DMS79 treated with DMSO at 0.1 percent for 48 hours (cell line): ENCODE measurements around the gene PTPRB.

Experiments
- DNase-seq: peaks from one replicate; lab custom pipeline; 2025; lab: John Stamatoyannopoulos, UW

The PTPRB gene

DNA sequence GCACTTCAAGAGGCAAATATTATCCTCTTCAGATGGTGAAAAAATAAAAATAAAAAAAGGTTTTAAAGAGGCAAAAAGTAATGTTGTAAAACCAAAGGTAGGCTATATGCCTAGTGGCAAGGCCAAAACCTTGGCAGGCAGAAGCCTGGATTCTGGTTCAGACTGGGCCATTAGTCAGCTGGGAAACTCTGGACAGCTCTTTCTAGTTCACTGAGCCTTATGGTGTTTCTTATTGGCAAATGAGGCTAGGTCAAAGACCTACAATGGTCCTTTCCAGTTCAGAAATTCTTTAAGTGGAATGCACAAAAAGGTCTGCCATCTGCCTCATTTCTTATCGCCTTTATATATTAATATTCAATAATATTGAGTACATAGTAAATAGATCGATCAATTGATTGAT, 44.6 kb downstream of the PTPRB start:
- no peak for DNase-seq

DNA sequence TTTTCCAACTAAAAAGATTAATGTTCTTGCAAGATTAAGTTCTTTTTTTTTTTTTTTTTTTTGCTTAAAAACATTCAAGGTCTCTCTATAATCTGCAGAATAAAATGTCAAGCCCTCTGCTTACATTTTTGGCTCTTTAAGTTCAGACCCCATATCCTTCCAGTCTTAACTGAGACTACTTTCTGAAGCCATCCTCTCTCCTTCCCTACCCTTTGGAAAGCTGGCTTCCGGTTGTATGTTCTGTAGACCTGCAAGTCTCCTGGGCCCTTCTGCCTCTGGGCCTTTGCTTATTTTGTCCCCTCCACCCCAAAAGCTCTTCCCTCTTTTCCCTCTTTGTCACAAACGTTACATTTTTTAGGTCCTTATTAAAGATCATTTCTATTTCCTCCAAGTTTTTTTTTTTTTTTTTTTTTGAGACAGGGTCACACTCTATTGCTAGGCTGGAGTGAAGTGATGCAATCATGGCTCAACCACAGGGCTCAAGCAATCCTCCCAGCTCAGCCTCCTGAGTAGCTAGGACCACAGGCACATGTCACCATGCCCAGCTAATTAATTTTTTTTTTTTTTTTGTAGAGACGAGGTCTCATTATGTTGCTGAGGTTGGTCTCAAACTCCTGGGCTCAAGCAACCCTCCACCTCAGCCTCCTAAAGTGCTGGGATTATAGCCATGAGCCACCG, 46.5 kb downstream of the PTPRB start:
- no peak for DNase-seq

DNA sequence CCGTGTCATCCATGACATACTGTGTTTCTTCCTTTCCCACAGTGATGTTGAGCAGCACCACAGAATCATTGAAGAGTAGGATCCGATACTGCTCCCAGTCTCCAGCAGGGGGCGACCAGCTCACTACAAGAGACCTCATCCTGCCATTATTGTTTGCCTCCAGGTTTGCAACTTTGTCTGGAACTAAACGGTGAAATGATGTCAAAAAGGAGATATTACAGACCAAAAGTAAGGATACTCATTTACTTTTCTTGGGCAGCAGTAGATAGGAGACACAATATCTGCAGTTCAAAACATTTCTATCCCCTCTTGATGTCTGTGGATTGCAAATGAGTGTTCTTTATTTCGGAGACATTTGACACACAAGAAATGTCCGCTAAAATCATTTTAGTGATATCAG, 47.2 kb downstream of the PTPRB start:
- DNase-seq: no peak

DNA sequence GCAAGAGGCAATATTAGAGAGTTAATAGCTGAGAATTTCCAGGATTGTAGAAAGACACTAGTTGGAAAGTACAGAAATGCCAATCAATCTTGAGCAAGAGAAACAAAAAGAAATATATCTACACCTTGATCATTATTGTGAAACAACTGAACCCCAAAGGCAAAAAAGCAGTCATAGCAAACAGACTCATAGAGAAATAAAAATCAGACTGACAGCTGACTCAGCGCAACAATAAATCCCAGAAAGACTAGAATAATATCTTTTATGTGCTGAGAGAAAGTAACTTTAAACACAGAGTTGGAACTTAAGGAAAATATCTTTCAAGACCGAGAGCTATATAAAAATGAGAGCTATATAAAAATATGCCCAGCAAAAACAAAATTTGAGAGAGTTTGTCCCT, 52.9 kb downstream of the PTPRB start:
- no peak for DNase-seq

DNA sequence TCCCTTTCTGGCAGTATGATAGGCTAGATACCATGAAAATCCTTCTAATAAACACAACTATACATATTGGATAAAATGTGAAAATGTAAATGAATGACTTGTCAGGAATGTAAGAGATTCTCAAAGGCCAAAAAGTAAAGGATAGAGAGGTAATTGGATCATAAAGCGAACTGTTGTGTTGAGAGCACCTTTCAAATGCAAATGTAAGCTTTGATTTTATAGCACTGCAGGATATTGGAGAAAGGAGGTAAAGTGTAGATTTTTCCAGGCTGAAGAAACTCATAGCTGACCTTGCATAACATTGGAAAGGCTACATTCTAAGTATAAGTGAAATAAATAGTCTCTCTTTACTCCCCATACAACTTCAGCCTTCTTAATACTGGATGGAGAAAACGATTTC, 54.0 kb downstream of the PTPRB start:
- no peak for DNase-seq

DNA sequence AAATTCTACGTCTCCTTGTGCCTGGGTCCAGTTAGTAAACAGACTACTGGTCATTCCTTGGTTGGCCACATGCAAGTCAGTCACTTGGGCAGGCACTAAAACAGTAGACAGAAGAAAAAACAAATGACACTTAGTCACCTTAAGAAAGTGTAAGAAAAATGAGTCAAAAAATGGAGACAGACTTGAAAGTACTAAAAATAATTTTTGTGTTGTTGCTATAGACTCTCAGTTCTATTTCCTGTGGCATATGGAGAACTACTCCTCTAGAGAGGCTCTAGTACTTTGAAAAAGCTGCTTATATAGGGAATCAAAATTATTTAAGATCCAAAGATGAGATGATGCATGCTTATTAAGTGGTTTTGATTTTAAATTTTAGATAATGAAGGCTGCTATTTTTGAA, 56.0 kb downstream of the PTPRB start:
- no peak for DNase-seq

DNA sequence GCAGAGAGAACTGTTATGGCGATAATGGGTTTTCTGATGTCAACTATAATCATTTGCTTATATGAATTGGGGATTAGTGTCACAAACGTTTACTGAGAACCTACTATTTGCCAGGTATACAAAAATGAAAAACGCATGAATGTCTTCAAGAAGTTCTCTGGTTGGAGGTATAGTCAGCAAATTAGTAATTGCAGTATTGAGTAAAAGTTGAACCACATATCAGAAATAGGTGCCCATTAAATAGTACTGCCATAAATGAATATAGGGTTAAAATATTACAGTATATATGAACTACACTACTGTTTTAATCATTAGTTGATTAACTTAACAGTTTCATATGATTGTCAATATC, 60.0 kb downstream of the PTPRB start:
- no peak for DNase-seq

DNA sequence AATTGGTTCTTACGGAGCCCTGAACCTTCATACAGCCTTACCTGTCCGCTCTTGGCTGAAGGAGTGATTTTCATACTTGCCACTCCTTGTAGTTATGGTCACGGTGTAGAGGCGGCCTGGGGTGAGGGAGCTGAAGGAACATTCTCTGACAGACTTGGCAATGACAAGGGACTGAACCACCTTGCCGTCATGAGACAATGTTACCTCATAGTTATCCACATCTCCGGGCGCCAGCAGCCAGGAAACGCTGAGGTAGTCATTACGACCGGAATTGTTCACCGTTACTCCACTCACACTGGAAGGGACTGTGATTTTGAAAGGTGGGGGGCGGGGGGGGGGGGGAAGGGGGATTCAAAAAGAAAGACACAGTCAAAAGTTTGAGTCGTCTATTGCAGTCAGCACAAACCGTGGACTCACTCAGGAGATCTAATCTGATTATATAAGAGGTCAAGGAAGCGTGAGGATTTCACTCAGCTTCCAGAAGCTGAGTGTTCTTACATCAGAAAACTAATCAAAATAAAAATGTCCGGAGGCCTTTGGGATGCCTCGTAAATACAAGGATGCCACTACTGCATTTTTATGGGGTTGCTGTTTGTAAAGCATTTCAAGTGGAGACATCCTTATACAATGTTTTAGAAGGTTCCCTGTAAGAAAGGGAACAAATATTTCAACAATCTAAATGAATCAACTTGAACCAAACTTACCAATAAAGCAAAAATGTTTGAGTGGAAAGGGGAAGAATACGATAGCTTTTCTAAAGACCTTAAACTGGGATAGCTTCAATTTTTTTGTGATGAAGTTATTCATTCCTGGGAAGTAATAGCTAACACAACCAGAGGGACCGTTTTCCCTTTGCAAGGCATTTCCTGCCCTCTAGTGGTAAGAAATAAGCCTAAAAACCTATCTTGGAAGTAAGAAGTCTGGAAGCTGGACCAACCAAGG, 60.6 kb downstream of the PTPRB start:
- DNase-seq: peak; percentile 19

DNA sequence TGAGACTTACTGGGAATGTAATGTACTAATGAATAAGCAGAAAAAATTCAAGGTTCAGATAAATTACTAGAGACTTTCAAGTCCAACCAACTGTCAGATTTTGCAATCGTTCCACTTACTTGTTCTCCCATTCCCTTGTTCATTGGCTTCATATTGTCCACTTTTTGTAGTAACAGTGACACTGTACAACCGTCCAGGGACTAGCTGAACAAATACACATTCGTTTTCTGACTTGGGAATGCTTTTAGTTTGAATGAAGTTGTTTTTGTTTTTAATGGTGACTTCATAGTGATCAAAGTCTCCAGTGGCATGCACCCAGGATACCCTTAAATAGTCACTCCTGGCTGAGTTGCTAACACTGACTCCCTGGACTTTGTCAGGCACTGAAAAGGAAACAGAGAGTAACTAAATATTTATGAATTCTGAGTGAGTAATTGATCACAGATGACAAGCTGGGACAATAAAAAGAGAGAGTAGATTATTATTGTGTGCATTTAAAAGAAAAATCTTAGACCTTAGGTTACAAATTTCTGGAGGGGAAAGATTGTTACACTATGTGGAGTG, 65.4 kb downstream of the PTPRB start:
- no peak for DNase-seq

DNA sequence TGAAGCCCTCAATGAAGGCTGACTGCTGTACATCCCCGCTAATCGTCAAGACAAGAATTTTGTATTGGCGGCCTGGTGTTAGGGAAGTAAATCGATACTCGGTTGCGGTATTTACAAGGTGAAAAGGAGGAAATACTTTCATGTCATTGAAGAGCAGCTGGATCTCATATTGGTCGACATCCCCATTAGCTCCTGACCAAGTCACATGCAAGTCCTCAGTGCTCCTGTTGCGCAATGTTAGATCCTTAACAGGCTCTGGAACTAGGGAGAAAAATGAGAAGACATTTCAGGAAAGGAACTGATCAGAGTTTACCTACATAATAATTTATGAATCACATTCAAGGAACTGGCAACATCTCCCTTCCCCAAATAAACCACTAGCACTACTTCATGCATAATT, 66.2 kb downstream of the PTPRB start:
- DNase-seq: no peak

DNA sequence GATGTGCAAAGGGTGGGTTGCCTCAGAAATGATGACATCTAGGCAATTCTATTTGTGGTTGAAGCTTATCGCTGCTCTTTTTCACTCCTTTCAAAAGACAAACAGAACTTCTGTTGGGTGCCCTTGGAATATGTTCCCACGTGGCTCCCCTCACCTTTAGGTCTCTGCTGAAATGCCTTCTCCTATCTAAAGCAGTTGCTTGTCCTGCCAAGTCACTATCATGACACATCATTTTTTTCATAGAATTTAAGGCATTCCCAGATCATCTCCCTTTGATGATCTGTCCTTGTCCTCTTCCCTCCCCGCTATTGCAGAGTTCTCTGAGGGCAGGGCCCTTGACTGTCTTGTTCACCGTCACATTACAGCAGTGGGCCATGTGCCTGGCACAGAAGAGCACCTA, 75.7 kb downstream of the PTPRB start:
- DNase-seq: no peak

DNA sequence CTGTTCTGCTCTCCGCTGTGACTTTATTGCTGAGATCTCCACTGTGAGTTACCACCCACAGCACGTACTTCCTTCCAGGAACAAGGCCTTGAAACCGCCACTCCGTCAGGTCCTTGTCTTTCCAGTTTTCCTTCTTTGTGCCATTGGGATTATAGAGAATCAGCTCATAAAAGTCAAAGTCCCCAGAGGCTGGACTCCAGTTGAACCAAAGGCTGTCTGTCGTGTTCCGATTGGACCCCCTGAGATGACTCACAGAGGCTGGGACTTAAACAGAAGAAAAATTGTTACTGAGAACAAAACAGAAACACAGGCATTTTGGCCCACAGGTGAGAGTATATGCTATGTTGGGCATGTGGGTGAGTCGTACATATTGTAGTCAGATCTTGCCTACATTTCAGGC, 76.6 kb downstream of the PTPRB start:
- no peak for DNase-seq

DNA sequence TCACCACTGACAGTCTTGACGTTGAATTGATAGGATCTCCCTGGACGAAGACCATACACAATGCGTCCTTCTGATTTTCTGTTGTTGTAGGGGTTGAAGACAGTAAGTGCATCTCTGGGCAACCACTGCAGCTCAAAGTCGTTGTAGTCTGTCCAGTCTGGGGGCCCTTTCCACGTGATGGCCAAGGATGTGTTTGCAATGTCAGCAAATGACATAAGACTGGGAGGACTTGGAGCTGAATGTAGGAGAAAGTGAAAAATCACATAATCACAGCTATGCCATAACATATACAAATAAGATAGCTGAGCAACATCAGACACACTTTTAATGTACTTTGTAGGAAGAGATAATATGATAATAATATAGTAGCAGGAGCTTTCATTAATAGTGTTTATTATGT, 77.8 kb downstream of the PTPRB start:
- no peak for DNase-seq

DNA sequence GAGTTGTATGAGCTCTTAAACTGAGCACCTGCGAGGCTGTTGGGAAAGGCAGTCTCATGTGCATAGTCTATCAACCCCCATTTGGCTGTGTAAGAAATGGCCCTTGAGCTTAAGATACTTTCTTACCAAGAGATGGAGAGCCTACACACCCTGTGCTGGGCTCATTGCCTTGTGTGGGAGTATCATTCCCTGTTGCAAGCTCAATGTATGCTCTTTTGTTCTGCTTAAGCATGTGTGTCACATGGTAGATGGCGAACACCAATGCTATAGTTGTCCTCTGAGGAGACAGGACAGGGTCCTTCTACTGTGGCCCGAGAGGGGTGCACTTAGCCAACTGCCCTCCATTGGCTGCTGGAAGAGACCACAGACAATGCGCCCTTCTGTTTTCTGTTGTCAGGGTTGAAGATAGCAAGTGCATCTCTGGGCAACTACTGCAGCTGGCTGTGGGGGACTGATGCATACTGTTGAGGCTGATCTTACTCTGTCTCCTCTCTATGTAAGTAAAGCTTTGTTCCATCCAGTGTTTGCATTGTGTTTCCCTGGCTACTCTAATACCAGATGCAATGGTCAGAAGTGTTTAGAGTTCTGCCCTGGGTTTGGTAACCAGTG, 79.5 kb downstream of the PTPRB start:
- no peak for DNase-seq

DNA sequence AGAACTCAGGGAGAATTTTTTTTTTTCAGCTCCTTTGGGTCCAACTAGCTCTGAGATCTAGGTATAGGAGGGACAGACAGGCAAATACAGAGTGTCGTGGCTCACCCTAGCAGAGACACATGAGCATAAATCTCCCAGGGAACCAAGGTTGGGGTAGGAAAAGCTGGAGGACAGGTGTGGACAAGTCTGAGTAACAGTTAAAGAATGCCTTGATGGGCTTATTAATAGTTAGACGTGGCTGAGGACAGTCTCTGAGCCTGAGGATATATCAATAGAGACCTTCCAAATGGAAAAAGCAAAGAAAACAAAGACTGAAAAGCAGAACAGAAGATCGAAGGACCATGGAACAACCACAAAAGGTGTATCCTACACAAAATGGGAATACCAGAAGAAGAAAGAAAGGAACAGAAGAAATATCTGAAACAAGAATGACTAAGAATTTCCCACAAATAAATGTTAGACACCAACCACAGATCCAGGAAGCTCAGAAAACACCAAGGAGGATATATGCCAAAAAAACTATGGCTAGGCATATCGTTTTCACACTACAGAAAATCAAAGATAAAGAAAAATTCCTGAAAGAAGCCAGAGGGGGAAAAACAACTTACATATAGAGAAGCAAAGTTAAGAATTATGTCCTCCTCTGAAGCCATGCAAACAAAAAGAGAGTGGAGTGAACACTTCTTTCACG, 80.9 kb downstream of the PTPRB start:
- no peak for DNase-seq

DNA sequence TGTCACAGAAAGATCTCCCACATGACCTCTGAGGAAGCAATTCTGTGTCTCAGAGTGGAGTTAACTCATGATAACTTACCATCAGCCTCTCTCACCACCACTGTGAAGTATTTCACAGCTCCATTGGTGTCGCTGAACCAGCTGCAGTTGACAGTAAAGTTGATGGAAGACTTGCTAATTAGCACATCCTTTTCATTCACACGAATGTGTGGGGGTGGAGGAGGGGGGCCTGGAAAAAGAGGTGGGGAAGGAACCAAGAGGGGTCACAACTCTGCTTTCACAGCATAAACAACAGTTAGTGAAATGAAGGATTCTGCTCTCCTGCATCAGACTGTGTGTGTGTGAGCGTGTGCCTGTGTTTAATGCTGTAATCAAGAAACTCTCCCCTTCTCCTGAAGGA, 82.1 kb downstream of the PTPRB start:
- no peak for DNase-seq

DNA sequence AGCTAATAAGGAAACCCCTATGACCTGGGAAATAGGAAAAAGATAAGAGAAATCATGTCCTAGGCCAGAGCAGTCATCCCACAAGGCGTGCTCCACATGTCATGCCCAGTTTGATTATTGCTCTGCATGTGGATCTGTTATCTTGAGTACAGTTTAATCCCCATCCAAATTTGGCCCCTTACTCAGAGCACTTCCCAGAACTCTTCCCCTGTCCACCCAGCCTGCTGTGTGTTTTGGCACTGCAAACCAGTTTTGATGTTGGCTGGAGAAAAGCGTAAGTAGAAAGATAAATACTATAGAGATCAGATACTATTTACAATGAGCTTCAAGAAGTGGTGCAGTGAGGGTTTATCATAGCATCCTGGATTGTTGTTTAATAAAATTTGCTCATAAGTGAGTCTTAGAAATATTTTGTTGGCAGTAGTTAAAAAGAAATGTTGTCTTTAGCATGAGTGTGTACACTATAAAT, 83.8 kb downstream of the PTPRB start:
- DNase-seq: no peak

DNA sequence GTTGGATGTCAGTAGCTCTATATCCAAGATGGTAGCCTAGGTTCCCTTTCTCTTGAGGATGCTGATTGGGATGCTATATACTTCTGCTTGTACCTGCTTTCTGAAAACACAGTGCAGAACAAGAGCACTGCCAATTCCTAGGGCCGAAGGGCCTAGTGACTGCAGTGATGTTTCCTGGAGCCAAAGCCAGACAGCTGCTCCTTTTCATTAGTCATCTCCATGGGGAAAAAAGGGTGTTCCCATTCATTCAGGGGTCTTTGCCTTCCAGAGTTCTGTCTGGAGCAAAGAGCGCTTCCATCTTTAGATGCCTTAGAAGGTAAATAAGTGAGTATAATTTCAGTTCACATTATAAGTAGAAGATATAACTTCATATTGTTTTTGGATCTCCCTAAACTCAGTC, 85.5 kb downstream of the PTPRB start:
- no peak for DNase-seq

DNA sequence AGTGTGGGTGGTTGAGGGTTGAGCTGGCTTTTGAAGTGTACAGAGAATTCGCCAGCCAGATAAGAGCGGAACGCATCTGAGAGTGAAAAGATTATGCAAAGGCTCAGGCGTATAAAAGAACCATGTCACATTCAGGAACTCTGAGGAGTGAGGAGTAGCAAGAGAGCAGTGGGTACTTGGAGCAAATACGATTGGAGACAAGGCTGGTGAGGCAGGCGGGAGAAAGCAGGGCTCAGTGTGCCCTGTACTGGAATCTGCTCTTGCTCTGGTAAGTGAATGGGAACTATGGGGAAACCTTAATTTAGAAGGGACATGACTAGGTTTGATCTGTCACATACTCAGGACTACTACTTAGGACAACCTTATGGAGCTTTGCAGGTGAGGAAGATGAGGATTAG, 87.0 kb downstream of the PTPRB start:
- DNase-seq: no peak

DNA sequence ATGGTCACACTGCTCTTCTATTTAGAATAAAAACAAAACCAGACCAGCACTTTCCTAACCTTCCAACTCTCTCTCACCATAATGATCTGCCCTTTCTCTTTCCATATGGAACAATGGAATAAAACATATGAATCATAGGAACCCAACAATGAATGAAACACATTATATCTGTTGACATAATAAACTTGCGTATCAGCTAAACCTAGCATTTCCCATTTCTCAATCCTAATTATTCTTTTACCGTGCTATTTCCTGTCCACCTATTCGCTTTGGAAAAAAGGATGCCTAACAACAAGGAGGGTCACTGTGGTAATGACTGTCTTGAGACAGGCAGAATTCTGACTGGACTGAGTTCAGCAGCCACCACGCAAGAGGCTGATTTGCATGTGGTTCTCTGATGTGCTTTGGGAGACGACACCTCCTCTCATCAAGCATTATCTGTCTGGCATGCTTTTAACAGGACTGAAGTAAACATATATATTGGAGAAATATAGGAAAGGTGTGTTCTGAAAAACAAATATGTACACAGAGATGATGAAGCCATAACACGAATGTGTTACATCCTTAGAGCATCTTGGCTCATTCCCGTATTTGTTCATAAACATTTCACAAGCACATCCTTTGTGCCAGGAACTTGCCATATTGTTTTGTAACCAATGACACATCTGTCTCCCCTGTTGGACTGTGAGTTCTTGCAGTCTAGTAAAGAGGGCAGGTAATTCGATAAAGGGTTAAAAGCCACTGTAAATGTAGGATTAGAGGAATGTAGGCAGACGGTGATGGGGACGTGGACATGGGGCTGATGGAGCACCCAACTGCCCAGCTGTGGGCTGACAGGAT, 87.7 kb downstream of the PTPRB start:
- DNase-seq: no peak

DNA sequence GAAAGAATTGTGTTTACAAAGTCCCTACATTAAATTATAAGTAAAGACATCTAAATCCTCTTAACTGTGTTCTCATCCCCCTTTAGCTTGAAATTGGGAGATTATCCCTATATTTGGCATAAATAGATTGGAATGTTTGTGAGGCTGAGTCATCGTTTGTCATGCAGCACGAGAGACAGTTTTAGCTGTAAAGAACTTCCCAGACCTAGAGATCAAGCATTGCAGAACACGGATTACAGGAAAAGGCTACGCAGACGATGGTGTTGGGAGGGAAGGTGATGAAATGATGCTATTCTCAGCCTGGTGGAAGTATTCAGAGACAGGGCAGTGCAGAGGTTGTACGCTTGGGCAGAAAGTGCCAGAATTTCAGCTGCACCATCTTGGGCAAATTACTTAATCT, 93.8 kb downstream of the PTPRB start:
- DNase-seq: no peak
